ENCODE data around the gene SMYD1.

SMYD1 gene

GRCh38 chr2:88090446-88091283, 23.0 kb downstream of the SMYD1 start:
- DNase-seq, result no peak

- no peak for DNase-seq
Measured at GRCh38 chr2:88091943-88092342, 24.3 kb downstream of the SMYD1 start.

GRCh38 chr2:88092773-88093172, 25.1 kb downstream of the SMYD1 start:
- no peak for DNase-seq

- DNase-seq, result no peak
Measured at GRCh38 chr2:88095022-88095421, 27.4 kb downstream of the SMYD1 start.

- no peak for DNase-seq
Measured at GRCh38 chr2:88096708-88097107, 29.1 kb downstream of the SMYD1 start.

GRCh38 chr2:88097192-88097591, 29.6 kb downstream of the SMYD1 start:
- no peak for DNase-seq

- DNase-seq, result no peak
Measured at GRCh38 chr2:88097891-88098557, 30.4 kb downstream of the SMYD1 start.

- no peak for DNase-seq
Measured at GRCh38 chr2:88098558-88098900, 30.9 kb downstream of the SMYD1 start.

GRCh38 chr2:88099798-88100488, 32.3 kb downstream of the SMYD1 start:
- peak; percentile 21 for DNase-seq

GRCh38 chr2:88100489-88100858, 32.8 kb downstream of the SMYD1 start:
- no peak for DNase-seq

GRCh38 chr2:88108796-88109195, 41.2 kb downstream of the SMYD1 start:
- DNase-seq, result no peak

GRCh38 chr2:88110830-88111229, 43.2 kb downstream of the SMYD1 start:
- no peak for DNase-seq

GRCh38 chr2:88113069-88113468, 45.4 kb downstream of the SMYD1 start:
- DNase-seq, result no peak

- no peak for DNase-seq
Measured at GRCh38 chr2:88114889-88115288, 47.3 kb downstream of the SMYD1 start.

- DNase-seq, result no peak
Measured at GRCh38 chr2:88115825-88116518, 48.3 kb downstream of the SMYD1 start.

- no peak for DNase-seq
Measured at GRCh38 chr2:88116669-88117432, 49.2 kb downstream of the SMYD1 start.

GRCh38 chr2:88117973-88118372, 50.3 kb downstream of the SMYD1 start:
- no peak for DNase-seq

GRCh38 chr2:88121678-88122077, 54.1 kb downstream of the SMYD1 start:
- no peak for DNase-seq

- no peak for DNase-seq
Measured at GRCh38 chr2:88122141-88122884, 54.7 kb downstream of the SMYD1 start.

GRCh38 chr2:88123164-88123974, 55.7 kb downstream of the SMYD1 start:
- DNase-seq, result no peak
